Suppressor macrophage treated with lipopolysaccharide for 1 hour (primary cell): ENCODE results near the gene TMEM266.

Experiments used
- DNase-seq, 3 donors: peaks; one replicate each; pipeline ENCODE4 v3.0.0-alpha.2; 2020 to 2022

TMEM266 gene

DNA sequence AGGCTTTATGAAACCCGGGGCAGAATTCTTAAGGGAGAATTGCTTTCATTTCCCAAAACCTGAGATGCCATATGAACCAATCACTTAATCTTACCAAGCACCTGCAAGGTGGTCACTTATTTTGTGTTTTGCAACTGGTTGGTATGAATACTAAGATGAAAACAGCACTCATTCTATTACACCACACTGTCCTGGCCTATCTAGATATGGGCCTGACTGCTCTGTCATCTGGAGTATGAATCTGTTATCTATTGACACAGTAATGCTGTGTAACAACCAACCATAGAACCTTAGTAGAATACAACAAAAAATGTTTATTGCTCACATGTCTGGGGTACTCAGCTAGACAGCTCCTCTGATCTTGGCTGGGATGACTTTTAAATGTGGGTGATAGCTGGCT is 74.8 kb downstream of the TMEM266 start:
- DNase-seq, result no peak

DNA sequence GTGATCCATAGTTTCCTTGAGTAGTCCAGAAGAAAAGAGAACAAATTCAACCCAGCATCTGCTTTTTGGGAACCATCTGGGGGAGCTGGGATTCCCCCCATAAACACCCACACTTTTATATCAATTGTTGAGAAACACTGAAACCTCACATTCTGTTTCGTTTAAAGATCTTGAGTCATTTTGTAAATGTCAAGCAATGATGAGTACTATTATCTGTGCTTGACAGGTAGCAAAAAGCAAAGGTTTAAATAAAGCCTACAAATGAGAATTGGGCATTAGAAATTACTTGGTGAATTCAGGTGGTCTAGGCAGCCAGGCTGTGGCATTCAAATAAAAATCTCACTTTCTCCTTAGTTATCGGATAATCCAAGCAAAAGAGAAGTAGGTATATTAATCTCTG is 75.7 kb downstream of the TMEM266 start:
- peak in 2 of 3 donors; percentile 21 to 33 for DNase-seq

DNA sequence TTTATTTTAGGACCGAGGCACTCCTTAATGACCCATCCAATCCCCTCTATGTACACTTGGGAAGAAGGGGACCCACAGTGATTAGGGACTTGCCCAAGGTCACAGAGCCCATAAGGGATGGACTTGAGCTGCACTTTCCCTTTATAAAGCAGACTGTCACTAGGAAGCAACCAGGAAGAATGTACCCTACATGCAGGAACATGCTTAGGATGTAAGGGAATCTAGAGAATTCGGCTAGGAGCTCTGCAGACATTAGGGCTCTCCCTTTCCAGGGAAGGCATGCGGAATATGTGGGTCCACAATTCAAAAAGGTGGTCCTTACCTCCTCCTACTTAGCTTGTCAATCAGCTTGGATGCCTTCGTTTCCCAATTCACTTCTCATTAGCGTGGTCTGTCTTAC is 78.7 kb downstream of the TMEM266 start:
- DNase-seq, result no peak

DNA sequence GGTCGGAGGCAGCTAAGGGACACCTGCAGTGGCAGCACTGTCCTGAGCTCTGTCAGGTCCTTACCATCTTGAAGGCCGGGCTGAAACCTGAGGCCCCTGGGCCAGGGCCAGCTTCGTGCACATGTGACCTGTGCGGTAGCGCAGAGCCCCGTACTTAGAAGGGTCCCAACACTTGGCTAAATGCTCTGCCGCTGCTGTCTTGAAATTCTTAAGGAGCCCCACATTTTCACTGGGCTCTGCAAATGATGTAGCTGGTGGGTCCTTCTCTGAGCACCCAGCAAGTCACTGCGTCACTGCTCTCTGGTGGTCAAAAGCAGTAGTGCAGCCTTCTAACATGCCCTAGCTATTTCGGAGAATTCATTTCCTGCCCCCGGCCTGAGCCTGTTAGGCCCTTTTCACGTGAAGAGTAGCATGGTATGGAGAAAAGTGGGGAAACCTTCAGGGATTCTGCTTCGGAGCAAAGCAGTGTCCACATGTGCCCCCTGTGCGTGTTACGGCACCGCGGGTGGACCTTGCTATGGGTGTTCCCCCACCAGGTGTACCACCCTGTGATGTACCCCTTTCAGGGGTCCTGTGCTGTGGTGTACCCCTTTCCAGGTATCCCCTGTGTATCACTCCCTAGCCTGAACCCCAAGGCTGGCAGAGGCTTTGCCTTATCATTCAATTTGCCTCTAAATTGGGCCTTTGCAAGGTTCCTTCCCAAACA is 79.7 kb downstream of the TMEM266 start:
- DNase-seq, result peak; percentile 90 to 93 (median 90)

GRCh38 chr15:76140074-76140464 is 80.3 kb downstream of the TMEM266 start:
- peak; percentile 73 to 84 (median 84) for DNase-seq

- peak in 1 of 3 donors; percentile 29 for DNase-seq
Measured at GRCh38 chr15:76146812-76147211, 87.0 kb downstream of the TMEM266 start.

DNA sequence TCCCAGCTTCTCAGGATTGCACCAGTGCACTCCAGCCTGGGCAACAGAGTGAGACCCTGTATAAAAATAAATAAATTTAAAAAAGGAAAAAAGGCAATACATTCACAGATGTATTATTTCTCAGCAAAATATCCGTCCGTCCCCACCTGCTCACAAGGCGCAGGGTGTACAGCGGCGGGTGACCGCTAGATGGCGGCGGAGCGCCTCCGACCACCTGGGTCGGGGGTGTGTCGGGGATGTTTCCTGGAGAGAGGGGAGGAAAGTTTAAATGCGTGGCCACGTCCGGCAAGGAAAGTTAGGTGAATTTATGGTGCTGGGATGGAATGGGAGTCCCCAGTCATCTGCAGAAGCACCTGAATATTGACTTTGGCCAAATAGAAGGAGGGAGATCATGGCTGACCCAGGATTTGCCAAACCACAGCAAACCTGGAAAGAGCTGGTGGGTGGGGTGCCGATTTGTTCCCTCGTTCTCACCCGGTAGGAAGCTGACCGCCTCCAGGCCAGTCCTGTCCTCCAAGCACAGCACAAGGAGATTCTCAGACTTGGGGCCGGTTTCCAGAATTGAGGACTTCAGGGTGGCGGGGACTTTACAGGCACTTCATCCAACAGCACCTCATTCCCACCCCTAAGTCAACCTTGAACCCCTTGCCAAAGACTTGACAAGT is 88.3 kb downstream of the TMEM266 start:
- peak; percentile 41 to 74 (median 52) for DNase-seq

DNA sequence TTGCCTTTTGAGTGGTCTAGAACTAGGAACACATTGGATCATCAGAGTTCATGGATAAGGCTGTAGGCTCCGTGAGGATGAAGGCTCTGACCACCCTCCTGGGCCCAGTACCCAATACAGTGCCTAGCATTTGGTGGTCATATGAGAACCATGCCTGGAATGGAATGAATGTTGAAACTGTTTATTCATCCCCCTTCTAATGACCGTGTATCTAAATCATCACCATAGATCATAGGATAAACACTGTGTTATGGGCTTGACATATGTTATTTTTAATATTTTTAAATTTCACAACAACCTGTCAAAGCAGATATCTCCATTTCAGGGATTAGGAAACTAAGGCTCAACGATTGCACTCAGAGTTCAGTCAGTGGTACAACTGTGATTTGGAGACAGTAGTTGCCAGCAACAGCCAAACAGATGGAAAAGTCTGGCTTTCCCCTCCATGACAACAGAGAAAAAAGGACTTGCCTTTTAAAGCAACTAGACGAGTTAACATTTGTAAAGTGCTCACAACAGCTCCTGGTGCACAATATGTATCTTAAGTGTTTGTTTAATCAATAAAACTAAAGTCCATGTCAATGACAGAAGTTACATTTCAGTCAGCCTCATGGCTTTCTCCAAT is 89.6 kb downstream of the TMEM266 start:
- DNase-seq, result no peak

DNA sequence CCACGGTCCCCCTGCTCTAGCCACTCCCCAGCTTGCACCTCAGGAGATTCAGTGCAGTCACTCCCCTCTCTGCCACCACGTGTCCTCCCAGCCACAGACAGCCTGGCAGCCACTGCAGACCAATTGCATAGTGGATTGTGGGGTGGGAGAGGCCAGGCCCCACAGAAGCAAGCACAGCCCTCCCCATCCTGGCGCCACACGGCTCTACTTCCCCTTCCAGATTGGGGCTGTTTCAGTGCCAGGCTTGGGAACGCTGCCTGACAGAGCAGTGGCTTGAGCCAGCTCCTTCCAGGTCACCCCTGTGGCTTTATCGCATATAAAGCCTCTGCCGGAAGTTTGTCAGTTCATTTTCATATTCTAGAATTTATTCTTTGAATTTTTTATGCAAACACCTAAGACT is 90.7 kb downstream of the TMEM266 start:
- peak; percentile 55 to 71 (median 58) for DNase-seq

DNA sequence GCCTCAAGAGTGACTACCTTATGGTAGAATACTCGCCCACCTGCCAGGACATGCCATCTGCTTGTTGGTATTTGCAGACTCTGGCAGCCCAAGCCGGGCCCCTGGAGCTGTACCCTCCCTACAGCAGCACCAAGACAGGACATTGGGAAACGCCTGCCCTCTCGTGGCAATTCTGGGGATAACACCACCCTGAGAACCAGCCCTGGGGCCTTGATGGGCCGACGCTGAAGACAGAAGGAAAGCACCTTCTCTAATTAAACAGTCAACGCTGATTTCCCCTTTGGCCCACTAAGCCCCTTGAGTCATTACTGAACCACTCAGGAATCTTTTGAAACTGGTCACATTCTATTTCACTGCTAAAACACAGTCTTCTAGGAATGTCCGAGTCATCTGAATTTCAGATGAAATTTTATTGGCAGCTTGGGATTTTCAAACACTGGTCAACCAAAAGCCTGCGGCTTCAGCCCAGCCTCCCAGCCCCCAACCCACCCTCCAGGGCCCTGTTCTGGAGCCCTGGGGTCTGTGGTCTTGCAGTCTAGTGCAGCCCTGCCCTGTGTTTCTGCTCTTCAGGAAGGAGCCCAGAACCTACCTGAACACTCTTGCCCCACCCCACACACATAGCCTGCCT is 91.3 kb downstream of the TMEM266 start:
- DNase-seq, result peak; percentile 86 to 91 (median 88)

DNA sequence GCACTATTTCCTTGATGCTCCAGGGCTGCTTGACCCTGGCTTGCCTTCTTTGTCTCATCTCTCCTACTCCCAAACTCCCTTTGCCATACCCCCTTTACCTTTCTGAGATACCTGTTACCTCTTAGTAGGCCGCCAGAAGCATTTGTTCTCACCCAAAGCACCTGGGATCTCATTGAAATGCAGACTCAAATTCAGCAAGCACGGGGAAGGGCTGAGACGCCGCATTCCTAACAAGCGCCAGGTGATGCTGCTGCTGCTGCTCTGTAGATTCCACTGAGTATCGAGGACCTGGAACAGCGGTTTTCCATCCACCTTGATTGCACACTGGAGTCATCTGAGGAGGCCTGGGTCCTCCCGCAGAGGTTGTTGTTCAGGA is 91.8 kb downstream of the TMEM266 start:
- DNase-seq, result no peak

GRCh38 chr15:76152197-76152596 is 92.4 kb downstream of the TMEM266 start:
- no peak for DNase-seq

DNA sequence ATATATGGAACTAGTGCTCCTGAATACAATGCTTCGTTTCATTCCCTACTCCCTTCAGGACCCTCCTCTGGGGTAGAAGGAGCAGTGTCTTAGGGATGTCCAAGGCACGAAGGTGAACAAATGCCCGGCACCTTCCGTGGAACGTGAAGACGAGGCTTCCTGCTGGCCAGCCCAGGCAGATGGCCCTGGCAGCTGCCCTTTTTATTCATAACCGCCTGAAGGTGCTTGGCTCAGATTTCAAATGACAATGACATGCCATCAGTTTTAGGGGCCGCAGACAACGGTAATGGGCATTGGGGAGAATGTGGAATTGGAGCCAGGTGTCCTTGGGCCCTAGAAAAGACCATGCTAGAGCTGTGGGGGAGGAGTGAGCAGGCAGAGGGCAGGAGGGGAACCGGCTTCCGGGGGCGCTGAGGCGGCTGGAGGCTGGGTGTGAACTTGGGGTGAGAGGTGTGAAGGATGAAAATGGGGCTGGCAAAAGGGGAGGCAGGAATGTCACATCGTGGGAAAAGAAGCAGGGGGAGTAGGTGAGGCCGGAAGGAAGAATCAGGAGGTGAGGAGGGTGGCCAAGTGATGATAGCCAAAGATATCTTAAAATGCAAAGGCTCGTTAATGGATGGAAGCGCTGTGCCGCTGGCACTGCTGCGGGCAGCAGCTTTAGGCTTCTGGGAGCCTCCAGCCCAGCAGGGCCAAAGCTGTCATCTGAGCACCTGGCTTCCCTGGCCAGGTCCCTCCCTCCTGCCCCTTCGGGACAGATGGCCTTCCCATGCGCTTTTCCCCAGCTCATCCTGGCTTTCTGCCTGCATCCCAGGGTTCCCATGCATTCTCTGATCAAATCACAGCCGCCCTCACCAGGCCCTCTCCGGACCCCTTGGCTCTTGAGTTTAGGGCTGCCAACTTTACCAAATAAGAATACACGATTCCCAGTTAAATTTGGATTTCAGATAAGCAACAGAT is 93.7 kb downstream of the TMEM266 start:
- DNase-seq, result no peak

GRCh38 chr15:76155731-76156130 is 95.9 kb downstream of the TMEM266 start:
- peak in 1 of 3 donors; percentile 12 for DNase-seq

GRCh38 chr15:76158226-76158625 is 98.4 kb downstream of the TMEM266 start:
- DNase-seq, result no peak

DNA sequence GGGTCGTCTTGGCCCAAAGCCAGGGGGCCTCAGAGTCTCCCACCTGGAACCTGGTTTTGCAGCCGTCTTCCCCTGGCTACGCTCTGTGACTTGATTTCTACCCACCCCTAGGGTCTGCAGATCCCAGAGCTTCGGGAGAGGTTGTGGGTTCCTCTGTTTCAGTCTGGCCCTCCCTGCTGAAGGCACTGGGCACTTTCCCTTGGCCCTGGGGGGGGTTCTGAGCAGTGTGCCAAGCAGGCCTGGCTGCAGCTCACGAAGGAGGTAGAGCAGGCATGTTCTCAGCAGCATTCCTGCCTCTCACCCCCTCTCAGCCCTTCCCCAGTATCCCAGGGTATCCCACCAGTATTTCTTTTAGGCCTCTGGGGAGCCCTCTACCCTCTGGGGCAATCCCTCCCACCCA is 99.0 kb downstream of the TMEM266 start:
- DNase-seq, result no peak

- no peak for DNase-seq
Measured at GRCh38 chr15:76159282-76159681, 99.5 kb downstream of the TMEM266 start.

DNA sequence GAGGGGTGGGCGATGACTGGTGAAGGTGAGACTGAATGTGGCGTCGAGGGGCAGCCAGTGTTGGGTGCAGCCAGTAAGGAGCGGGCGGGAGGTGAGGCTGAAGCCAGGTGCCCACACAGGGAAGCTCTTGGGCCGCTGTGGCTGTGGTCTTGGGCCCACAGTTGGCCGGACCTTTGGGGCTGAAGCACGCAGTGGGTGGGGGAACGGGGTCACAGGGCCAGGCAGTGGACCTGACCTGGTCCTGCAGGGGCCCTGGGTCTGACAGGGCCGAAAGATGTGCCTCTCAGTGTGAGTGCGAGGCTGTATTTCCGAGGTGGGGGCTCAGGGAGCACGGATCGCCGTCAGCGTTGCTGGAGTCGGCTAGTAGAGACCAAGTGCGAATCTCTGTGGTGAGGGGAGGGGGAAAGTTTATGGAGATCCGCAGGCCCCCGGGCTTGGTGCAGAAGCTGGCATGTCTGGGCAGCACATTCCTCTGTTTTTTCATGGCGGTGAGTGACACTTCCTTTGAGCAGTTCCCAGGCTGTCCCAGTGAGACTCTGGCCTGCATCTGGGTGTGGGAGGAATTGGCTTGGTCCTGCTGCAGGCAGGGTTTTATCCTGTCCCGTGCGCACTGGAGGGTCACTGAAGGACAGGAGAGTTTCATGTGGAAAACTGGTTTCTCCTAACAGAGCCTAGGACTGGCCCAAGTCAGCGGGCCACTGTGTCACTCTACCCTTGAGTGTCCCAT is 100.8 kb downstream of the TMEM266 start:
- no peak for DNase-seq

GRCh38 chr15:76161153-76162035 is 101.6 kb downstream of the TMEM266 start:
- no peak for DNase-seq

GRCh38 chr15:76162036-76162398 is 102.2 kb downstream of the TMEM266 start:
- no peak for DNase-seq
